K562 (cell line): ENCODE results near the gene MYO18A. TPM values are rescaled to one million over a fixed set of nuclear protein-coding genes. Genes with fewer than 3 reads are reported as not detected.

ENCODE experiments used
- ATAC-seq: fragments of 200-7000 bp; cut with Tn5 transposase; 3 replicates; pipeline ENCODE4 v1.9.1; 2020; ENCODE audit warnings: moderate library complexity
- BruUV-seq: library from RNA; stranded (reverse); fragments of 400-500 nt; replicated peaks from 2 replicates; lab custom pipeline; 2021; lab: Mats Ljungman, UMichigan
- CTCF ChIA-PET: fragments of 300-600 bp; formaldehyde crosslinking; extraction: SDS; loops from one replicate; lab custom pipeline; 2021; ENCODE audit warnings: low intra/inter-chr PET ratio; lab: Yijun Ruan, JAX
- POLR2A ChIA-PET: fragments of 300-600, 350-650 bp; sonication (Branson Sonifier 250); formaldehyde crosslinking; extraction: SDS; loops from one replicate; lab custom pipeline; 2021; ENCODE audit warnings: antibody characterized with exemption, inconsistent platforms; lab: Yijun Ruan, JAX
- DNase-seq, 4 experiments: peaks; one replicate each; pipeline versions ENCODE4 v3.0.0 to v3.0.0-alpha.2; 2011 to 2018; ENCODE audit warnings: low spot score in 3 of 4, mixed read lengths in 3 of 4; ENCODE audit errors: extremely low read depth in 1 of 4
- FAIRE-seq: peaks from 2 replicates; lab custom pipeline; 2011; peaks lifted over from hg19 to GRCh38; lab: Jason Lieb, UNC
- H2AFZ ChIP-seq: 2 replicates; pipeline ENCODE4 v1.6.0; 2011; ENCODE audit warnings: low read depth, low read length, control low read depth, inconsistent platforms
- H3K27ac ChIP-seq: fragments of 200-600 bp; 3 replicates; pipeline ENCODE4 v1.8.0; 2011; ENCODE audit warnings: low read depth, mild to moderate bottlenecking, control low read depth, inconsistent platforms, low read length, moderate library complexity, mixed read lengths; ENCODE audit errors: extremely low read depth
- H3K27me3 ChIP-seq, 2 experiments: fragments of 300-600 bp in 1 of 2; 2 replicates in 1 of 2; 3 replicates in 1 of 2; pipeline versions ENCODE4 v1.6.0 to v1.8.0; 2011; ENCODE audit warnings: inconsistent platforms in 2 of 2, low read length in 2 of 2, mild to moderate bottlenecking in 1 of 2, mixed read lengths in 1 of 2, moderate library complexity in 1 of 2; ENCODE audit not compliant: control insufficient read depth in 2 of 2, insufficient read depth in 2 of 2
- H3K36me3 ChIP-seq: fragments of 300-600 bp; 3 replicates; pipeline ENCODE4 v1.8.0; 2011; ENCODE audit warnings: mild to moderate bottlenecking, low read length, inconsistent platforms; ENCODE audit not compliant: control insufficient read depth, insufficient read depth
- H3K4me1 ChIP-seq, 2 experiments: fragments of 200-600 bp in 1 of 2; replicated peaks in 1 of 2; 2 replicates in 1 of 2; 3 replicates in 1 of 2; pipeline versions ENCODE4 v1.5.1 to v1.8.0; 2011; ENCODE audit warnings: inconsistent platforms in 2 of 2, low read length in 2 of 2, mild to moderate bottlenecking in 1 of 2, mixed read lengths in 1 of 2, moderate library complexity in 1 of 2; ENCODE audit not compliant: control insufficient read depth in 2 of 2, insufficient read depth in 2 of 2
- H3K4me2 ChIP-seq: 2 replicates; pipeline ENCODE4 v1.6.1; 2011; ENCODE audit warnings: low read length, control low read depth, inconsistent platforms, mixed read lengths; ENCODE audit not compliant: insufficient read depth
- H3K4me3 ChIP-seq: fragments of 200-600 bp; sonication (generic), shearing (Covaris generic); 2 replicates; pipeline ENCODE4 v1.5.1; 2016; ENCODE audit warnings: control low read depth, inconsistent platforms
- H3K79me2 ChIP-seq: fragments of 200-600 bp; 3 replicates; pipeline ENCODE4 v1.8.0; 2011; ENCODE audit warnings: low read length, inconsistent platforms; ENCODE audit not compliant: control insufficient read depth, insufficient read depth
- H3K9ac ChIP-seq, 2 experiments: 2 replicates each; pipeline versions ENCODE4 v1.6.0 to v1.6.1; 2011; ENCODE audit warnings: low read depth in 2 of 2, low read length in 2 of 2, control low read depth in 1 of 2, inconsistent platforms in 1 of 2, mild to moderate bottlenecking in 1 of 2, mixed read lengths in 1 of 2; ENCODE audit not compliant: insufficient read depth in 1 of 2
- H3K9me1 ChIP-seq: one replicate; pipeline ENCODE4 v1.6.0; 2011; ENCODE audit warnings: inconsistent platforms, mild to moderate bottlenecking, low read length, moderate library complexity; ENCODE audit not compliant: control insufficient read depth, insufficient read depth
- H3K9me3 ChIP-seq: replicated peaks from 2 replicates; pipeline ENCODE4 v1.5.1; 2011; ENCODE audit warnings: low read depth, low read length, inconsistent platforms; ENCODE audit not compliant: control insufficient read depth, insufficient read depth
- H4K20me1 ChIP-seq: replicated peaks from 2 replicates; pipeline ENCODE4 v1.6.1; 2011; ENCODE audit warnings: low read length, inconsistent platforms, mixed read lengths; ENCODE audit not compliant: control insufficient read depth, insufficient read depth
- ARID3B ChIP-seq: fragments of 250-450 bp; sonication (Bioruptor Pico); IDR thresholded peaks from 2 replicates; pipeline ENCODE4 v1.4.0; 2020; ENCODE audit warnings: borderline replicate concordance
- ETS1 ChIP-seq: conservative IDR thresholded peaks from 2 replicates; pipeline ENCODE4 v1.6.1; 2011; ENCODE audit warnings: low read depth, mild to moderate bottlenecking, low read length; ENCODE audit not compliant: control insufficient read depth
- ETV1 ChIP-seq: fragments of 450-650 bp; conservative IDR thresholded peaks from 2 replicates; pipeline ENCODE4 v1.6.1; 2016; ENCODE audit warnings: missing genetic modification characterization, control low read depth, low read depth, missing compliant biosample characterization
- FIP1L1 ChIP-seq: fragments of 200-400 bp; formaldehyde crosslinking; IDR thresholded peaks from 2 replicates; pipeline ENCODE4 v1.6.1; 2018; ENCODE audit warnings: mild to moderate bottlenecking, low read depth, low read length; ENCODE audit not compliant: poor library complexity, severe bottlenecking
- GTF2B ChIP-seq: IDR thresholded peaks from 2 replicates; pipeline ENCODE4 v1.6.1; 2011; ENCODE audit not compliant: insufficient read length; ENCODE audit errors: extremely low read depth
- HNRNPLL ChIP-seq: fragments of 200-400 bp; formaldehyde crosslinking; IDR thresholded peaks from 2 replicates; pipeline ENCODE4 v1.6.1; 2017; ENCODE audit warnings: low read length, low read depth, mild to moderate bottlenecking; ENCODE audit not compliant: poor library complexity, severe bottlenecking
- KLF1 ChIP-seq: fragments of 450-650 bp; IDR thresholded peaks from 2 replicates; pipeline ENCODE4 v1.6.1; 2016; ENCODE audit warnings: missing genetic modification characterization, missing compliant biosample characterization
- MXI1 ChIP-seq: IDR thresholded peaks from 2 replicates; pipeline ENCODE4 v1.6.1; 2011; ENCODE audit warnings: low read depth, mild to moderate bottlenecking, improper control_type of control experiment, low read length
- NFRKB ChIP-seq: fragments of 450-650 bp; IDR thresholded peaks from 2 replicates; pipeline ENCODE4 v1.6.1; 2016; ENCODE audit warnings: low read depth
- PYGO2 ChIP-seq: fragments of 450-650 bp; IDR thresholded peaks from 2 replicates; pipeline ENCODE4 v1.6.1; 2016; ENCODE audit warnings: mild to moderate bottlenecking, missing genetic modification characterization, moderate library complexity, missing compliant biosample characterization
- TFE3 ChIP-seq: fragments of 450-650 bp; formaldehyde crosslinking; IDR thresholded peaks from 2 replicates; pipeline ENCODE4 v1.4.0; 2020; ENCODE audit warnings: mild to moderate bottlenecking, mixed read lengths
- TSHZ1 ChIP-seq: fragments of 250-450 bp; sonication (Bioruptor Pico); IDR thresholded peaks from 2 replicates; pipeline ENCODE4 v1.4.0; 2020; ENCODE audit warnings: mild to moderate bottlenecking, moderate library complexity
- ZNF184 ChIP-seq: sonication (generic); formaldehyde crosslinking; IDR thresholded peaks from 2 replicates; pipeline ENCODE4 v1.5.0; 2020; ENCODE audit warnings: missing genetic modification reagents
- WGBS: fragments of 100-300 bp; shearing (Covaris generic); methylation state at CpG from one replicate; pipeline ENCODE4 v1.1.6; 2016; ENCODE audit warnings: low coverage, mixed read lengths; ENCODE audit not compliant: insufficient coverage; ENCODE audit errors: missing lambda C conversion rate; 5-methylcytosine and 5-hydroxymethylcytosine counted together
- in situ Hi-C: fragments of 300-500 bp; cut with MboI; formaldehyde crosslinking; loops from 4 replicates; pipeline ENCODE4 v1.15.0; 2018; ENCODE audit warnings: inconsistent platforms, mixed read lengths
- intact Hi-C: fragments of 100-400 bp; cut with micrococcal nuclease; formaldehyde crosslinking; loops from 2 replicates; pipeline ENCODE4 v1.14.2; 2022
- polyA plus RNA-seq, 8 experiments: library from polyadenylated mRNA; depleted of rRNA in 4 of 8; stranded (reverse) in 5 of 8; unstranded in 3 of 8; fragments of >200 nt; fragmentation: Nextera tagmentation in 2 of 8; fragmentation: Illumina TruSeq in 1 of 8; extraction: Ambion mirVana in 2 of 8; extraction: Trizol in 1 of 8; gene quantifications; 2 replicates each; pipeline versions ENCODE4 v1.2.1 to v1.2.3, GENCODE V29; 2011 to 2014; ENCODE audit warnings: inconsistent platforms in 1 of 8, missing spikeins in 1 of 8
- total RNA-seq, 7 experiments: library from RNA; depleted of rRNA in 6 of 7; stranded (reverse); fragments of >200 nt in 6 of 7; fragmentation: Illumina TruSeq in 2 of 7; extraction: Trizol in 2 of 7; gene quantifications; 2 replicates each; pipeline versions ENCODE4 v1.2.1 to v1.2.3, GENCODE V29; 2011 to 2021; ENCODE audit warnings: low replicate concordance in 1 of 7

The MYO18A gene
- total and polyA plus RNA-seq, 9 of the 15 experiments (the other 6 are each of a cell fraction or from before 2014, with no cell fraction given): 2.5 to 65.4 (median 17.1) TPM

- peaks cover 17% of the 10 kb centered on the region; the same call in 2 of the 3 replicates for H3K36me3 ChIP-seq
- peaks cover 5% of the 10 kb centered on the region for H3K9me1 ChIP-seq
- peaks cover 26 to 50% of the 10 kb centered on the region in 2 experiments for H3K4me1 ChIP-seq
- FAIRE-seq (no peak), ATAC-seq (no peak), DNase-seq (no peak)
- H3K9ac ChIP-seq: no peak overlapping the region
- no peak overlapping the region for H3K4me3 ChIP-seq
- no TSS peak for BruUV-seq
- in situ Hi-C loops: no loop called here
- POLR2A ChIA-PET: interaction anchor here (0.7 to 6.6 kb wide), 2 partner anchors 11 to 14 kb away, joined by 3 to 74 read pairs; no protein-coding TSS in a partner anchor
- H3K4me2 ChIP-seq: no peak overlapping the region
- no peaks in the 10 kb centered on the region for H3K27me3 ChIP-seq
- 89% methylated on average over 3 of the region's 6 CpGs for WGBS
- H2AFZ ChIP-seq: no peak overlapping the region
- CTCF ChIA-PET: no interaction called here
- H3K9me3 ChIP-seq: no peaks in the 10 kb centered on the region
- H4K20me1 ChIP-seq: no peaks in the 10 kb centered on the region
- no peak overlapping the region; the same call in 2 of the 3 replicates for H3K27ac ChIP-seq
- intact Hi-C loops: no loop called here
- H3K79me2 ChIP-seq: peaks cover 84% of the 10 kb centered on the region
- TF ChIP-seq ZNF184 (CRISPR knock-in tag): no peak
- no peak for TF ChIP-seq GTF2B
- TF ChIP-seq KLF1 (tag): no peak
- TF ChIP-seq HNRNPLL: no peak
- TF ChIP-seq NFRKB: no peak
- TF ChIP-seq MXI1: no peak
- TF ChIP-seq TSHZ1 (CRISPR knock-in tag): no peak
- TF ChIP-seq PYGO2: no peak
- TF ChIP-seq ETS1: no peak
- TF ChIP-seq TFE3 (CRISPR knock-in tag): no peak
- TF ChIP-seq ETV1: no peak
- no peak for TF ChIP-seq FIP1L1
- TF ChIP-seq ARID3B (CRISPR knock-in tag): no peak
Observed at GRCh38 chr17:29175349-29175748, 4.8 kb downstream of the MYO18A start.
